Small intestine (tissue), 7 donors: Measurements from ENCODE around the gene CASKIN1. TPM values are rescaled to one million over a fixed set of nuclear protein-coding genes. Genes with fewer than 3 reads are reported as not detected.

ENCODE experiments used
- DNase-seq, 2 donors: peaks; one replicate each; pipeline versions ENCODE4 v3.0.0 to v3.0.0-alpha.2; 2013
- FAIRE-seq: peaks from 2 replicates; lab custom pipeline; 2012; peaks lifted over from hg19 to GRCh38; lab: Jason Lieb, UNC
- H3K27ac ChIP-seq, 3 donors: one replicate each; pipeline ENCODE4 v1.5.1; 2013; ENCODE audit warnings: low read length in 2 of 3, mild to moderate bottlenecking in 2 of 3, control low read depth in 1 of 3, inconsistent platforms in 1 of 3, low read depth in 1 of 3, moderate library complexity in 1 of 3
- H3K27me3 ChIP-seq, 3 donors: one replicate each; pipeline ENCODE4 v1.6.1; 2013; ENCODE audit warnings: low read length in 3 of 3, inconsistent platforms in 1 of 3; ENCODE audit not compliant: control insufficient read depth in 3 of 3, insufficient read depth in 3 of 3
- H3K36me3 ChIP-seq, 3 donors: one replicate each; pipeline ENCODE4 v1.6.1; 2013; ENCODE audit warnings: low read length in 3 of 3, inconsistent platforms in 1 of 3, low read depth in 1 of 3, mild to moderate bottlenecking in 1 of 3, moderate library complexity in 1 of 3; ENCODE audit not compliant: control insufficient read depth in 3 of 3, insufficient read depth in 2 of 3
- H3K4me1 ChIP-seq, 3 donors: one replicate each; pipeline ENCODE4 v1.6.1; 2013; ENCODE audit warnings: low read length in 2 of 3, inconsistent platforms in 1 of 3, low read depth in 1 of 3, mild to moderate bottlenecking in 1 of 3, moderate library complexity in 1 of 3; ENCODE audit not compliant: control insufficient read depth in 3 of 3, insufficient read depth in 2 of 3
- H3K4me3 ChIP-seq, 3 donors: one replicate each; pipeline ENCODE4 v1.5.1; 2013; ENCODE audit warnings: low read length in 3 of 3, control low read depth in 1 of 3, inconsistent platforms in 1 of 3, low read depth in 1 of 3, mild to moderate bottlenecking in 1 of 3, moderate library complexity in 1 of 3
- H3K9me3 ChIP-seq, 2 donors: one replicate each; pipeline ENCODE4 v1.6.1; 2013; ENCODE audit warnings: low read depth in 1 of 2, low read length in 1 of 2; ENCODE audit not compliant: control insufficient read depth in 2 of 2, insufficient read depth in 1 of 2
- WGBS, 3 donors: extraction: QIAGEN DNeasy Blood & Tissue Kit; methylation state at CpG; one replicate each; pipeline ENCODE4 v1.1.7; 2013; 5-methylcytosine and 5-hydroxymethylcytosine counted together
- polyA plus RNA-seq, 4 donors: library from polyadenylated mRNA; stranded (reverse) in 3 of 4; unstranded in 1 of 4; fragments of 200-250 nt in 3 of 4; fragments of 120-200 nt in 1 of 4; gene quantifications; one replicate each; pipeline versions ENCODE4 v1.2.1 to v1.2.3, GENCODE V29; 2013
- donor health status: healthy with polysubstance abuse.
- donor health status: control.
- donor health status: control.
- donor health status: Bipolar disorder and iron deficiency.
- donor health status: healthy.

CASKIN1 gene
- polyA plus RNA-seq, 4 donors, result 0.27 to 1.1 (median 0.51) TPM

GRCh38 chr16:2229632-2230250, 33.3 kb upstream of the CASKIN1 start:
- H3K36me3 ChIP-seq, result peaks cover 14 to 84% (median 17%) of the 10 kb centered on the region in 3 donors
- H3K4me1 ChIP-seq, result peaks cover 0 to under 1% (median 0%) of the 10 kb centered on the region in 3 donors
- DNase-seq (no peak), FAIRE-seq (no peak)
- H3K27ac ChIP-seq, result no peak overlapping the region
- WGBS, 3 donors, result 90 to 93% (median 91%) methylated on average over 19 to 23 of the region's 23 CpGs
- no peak overlapping the region for H3K4me3 ChIP-seq
- H3K9me3 ChIP-seq, result no peaks in the 10 kb centered on the region
- H3K27me3 ChIP-seq, result peaks cover 0 to under 1% (median 0%) of the 10 kb centered on the region in 3 donors

DNA sequence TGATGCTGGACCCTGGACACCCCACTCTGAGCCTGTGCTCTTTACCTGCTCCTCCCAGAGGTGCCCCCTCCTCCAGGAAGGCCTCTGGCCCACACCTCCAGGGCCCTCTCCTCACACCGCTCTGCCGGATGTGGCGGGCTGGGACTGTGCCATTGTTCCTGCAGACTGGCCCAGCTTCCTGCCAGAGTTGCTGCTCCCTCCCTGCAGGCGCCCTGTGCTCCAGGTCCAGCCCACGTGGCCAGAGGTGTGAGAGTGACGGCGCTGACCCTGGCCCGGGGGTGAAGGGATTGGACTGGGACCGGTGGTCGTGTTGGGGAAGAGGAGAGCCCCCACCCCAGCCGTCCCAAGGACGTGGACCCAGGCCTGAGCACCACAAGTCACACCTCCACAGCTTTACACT, 32.7 kb upstream of the CASKIN1 start:
- peaks cover 0 to 7% (median 2%) of the 10 kb centered on the region in 3 donors for H3K4me1 ChIP-seq
- DNase-seq (no peak), FAIRE-seq (no peak)
- H3K27me3 ChIP-seq, result no peaks in the 10 kb centered on the region
- H3K36me3 ChIP-seq, result peaks cover 14 to 78% (median 17%) of the 10 kb centered on the region in 3 donors
- no peak overlapping the region for H3K27ac ChIP-seq
- WGBS, 3 donors, result 84 to 91% (median 89%) methylated on average over 6 to 12 of the region's 12 CpGs
- no peaks in the 10 kb centered on the region for H3K9me3 ChIP-seq
- no peak overlapping the region for H3K4me3 ChIP-seq

DNA sequence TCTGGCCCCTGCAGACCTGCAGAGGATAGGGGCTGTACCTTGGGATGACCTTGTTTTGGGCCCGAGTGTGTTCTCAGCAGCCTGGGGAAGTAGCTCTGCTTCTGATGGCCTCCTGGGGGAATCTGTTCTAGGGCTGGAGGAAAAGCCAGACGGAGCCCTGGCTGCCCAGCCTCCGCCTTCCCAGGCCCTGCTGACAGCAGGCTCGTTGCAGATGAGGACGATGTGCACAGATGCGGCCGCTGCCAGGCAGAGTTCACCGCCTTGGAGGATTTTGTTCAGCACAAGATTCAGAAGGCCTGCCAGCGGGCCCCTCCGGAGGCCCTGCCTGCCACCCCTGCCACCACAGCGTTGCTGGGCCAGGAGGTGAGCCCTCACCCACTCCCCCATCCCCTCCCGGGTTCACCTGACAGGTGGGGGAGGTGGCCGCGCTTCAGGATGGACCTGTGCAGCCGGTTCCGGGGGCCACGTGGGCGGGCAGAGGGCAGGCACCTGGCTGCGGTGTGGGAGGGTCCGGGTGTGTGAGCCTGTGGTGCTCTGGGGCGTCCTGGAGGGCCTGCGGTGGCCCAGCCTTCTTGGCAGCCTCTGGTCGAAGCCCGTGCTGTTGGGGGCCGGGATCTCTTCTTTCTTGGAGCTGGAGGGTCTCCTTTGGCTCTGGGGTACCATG, 31.9 kb upstream of the CASKIN1 start:
- Histone ChIP-seq H3K4me1 (peaks cover 0 to 9% (median 2%) of the 10 kb centered on the region in 3 donors), H3K9me3 (no peaks in the 10 kb centered on the region), H3K27ac (no peak overlapping the region), H3K36me3 (peaks cover 8 to 72% (median 17%) of the 10 kb centered on the region in 3 donors), H3K4me3 (no peak overlapping the region), H3K27me3 (no peaks in the 10 kb centered on the region)
- WGBS, 3 donors, result 90 to 92% (median 90%) methylated on average over 21 to 25 of the region's 25 CpGs
- no peak for FAIRE-seq
- DNase-seq, result no peak

- FAIRE-seq (no peak), DNase-seq (no peak)
- Histone ChIP-seq H3K27ac (no peak overlapping the region), H3K4me1 (peaks cover 0 to 11% (median 2%) of the 10 kb centered on the region in 3 donors), H3K27me3 (no peaks in the 10 kb centered on the region), H3K9me3 (no peaks in the 10 kb centered on the region), H3K4me3 (no peak overlapping the region), H3K36me3 (peaks cover 6 to 59% (median 8%) of the 10 kb centered on the region in 3 donors)
- 90 to 94% (median 94%) methylated on average over 6 of the region's 6 CpGs for WGBS, 3 donors
Observed at GRCh38 chr16:2226918-2227317, 30.5 kb upstream of the CASKIN1 start.

- peaks cover 4 to 53% (median 8%) of the 10 kb centered on the region in 3 donors for H3K36me3 ChIP-seq
- H3K9me3 ChIP-seq, result no peaks in the 10 kb centered on the region
- FAIRE-seq (no peak), DNase-seq (no peak)
- no peak overlapping the region for H3K4me3 ChIP-seq
- H3K4me1 ChIP-seq, result peaks cover 0 to 11% (median 2%) of the 10 kb centered on the region in 3 donors
- H3K27me3 ChIP-seq, result no peaks in the 10 kb centered on the region
- WGBS, 3 donors, result 46 to 67% (median 54%) methylated on average over 9 of the region's 9 CpGs
- no peak overlapping the region for H3K27ac ChIP-seq
Observed at GRCh38 chr16:2226245-2226793, 29.9 kb upstream of the CASKIN1 start.

DNA sequence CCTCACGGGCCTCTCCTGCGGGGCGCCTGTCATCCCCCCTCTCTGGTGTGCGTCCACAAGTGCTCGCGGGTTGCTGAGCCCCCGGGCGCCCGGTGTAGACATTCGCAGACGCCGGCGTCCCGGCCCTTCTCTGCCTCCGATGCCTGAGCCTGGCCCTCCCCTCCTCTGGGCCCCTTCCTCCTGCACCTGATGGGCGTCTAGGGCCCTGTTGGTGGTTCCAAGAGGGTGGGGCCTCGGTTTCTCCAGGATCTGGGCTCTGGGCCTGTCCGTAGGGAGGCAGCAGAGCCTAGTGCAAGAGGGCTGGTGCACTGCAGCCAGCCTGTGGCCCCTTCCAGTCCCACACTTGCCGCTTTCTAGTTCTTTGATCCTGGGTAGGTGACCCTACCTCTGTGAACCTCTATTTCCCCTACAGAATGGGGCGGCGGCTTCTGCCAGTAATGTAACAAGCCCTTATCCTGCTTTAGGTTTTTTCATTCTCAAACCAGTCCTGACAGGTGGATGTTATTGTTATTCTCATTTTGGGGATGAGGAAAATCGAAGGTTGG, 27.6 kb upstream of the CASKIN1 start:
- FAIRE-seq (no peak), DNase-seq (peak; percentile 65 to 68)
- H3K27ac ChIP-seq, result peak overlapping the region; percentile 73 to 89 (median 87)

DNA sequence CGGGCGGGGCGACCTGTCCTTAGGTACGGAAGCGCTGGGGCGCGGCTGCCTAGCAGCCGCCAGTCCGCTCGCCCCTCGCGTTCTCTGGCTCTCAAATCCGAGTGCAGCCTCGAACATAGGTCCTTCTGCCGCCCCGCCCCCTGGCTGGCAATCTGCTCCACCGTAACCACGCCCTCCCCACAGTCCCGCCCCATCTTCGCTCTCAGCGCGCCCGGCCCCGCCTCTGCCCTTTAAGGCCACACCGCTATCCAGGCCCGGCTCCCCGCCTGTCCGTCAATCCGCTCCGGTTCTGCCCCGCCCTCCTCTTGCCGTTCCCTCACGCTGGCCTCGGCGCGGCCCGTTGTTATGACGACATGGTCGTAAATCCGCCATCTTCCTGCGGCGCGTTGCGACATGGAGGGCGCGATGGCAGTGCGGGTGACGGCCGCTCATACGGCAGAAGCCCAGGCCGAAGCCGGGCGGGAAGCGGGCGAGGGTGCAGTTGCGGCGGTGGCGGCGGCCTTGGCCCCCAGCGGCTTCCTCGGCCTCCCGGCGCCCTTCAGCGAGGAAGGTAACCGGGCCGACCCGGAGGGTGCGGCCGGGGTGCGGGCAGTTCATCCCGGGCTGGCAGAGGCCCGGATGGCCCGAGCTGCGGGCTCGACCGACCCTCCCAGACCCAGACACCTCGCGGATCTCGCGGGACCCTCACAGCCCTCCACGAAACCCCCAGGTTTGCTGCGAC, 27.0 kb upstream of the CASKIN1 start, which contains the start of gene E4F1:
TSS of gene E4F1 (plus strand) at position 371 of the 721 bp plus-strand sequence. CDS start at position 394, 23 bp downstream.
- DNase-seq (peak; percentile 99 to 100), FAIRE-seq (no peak)
- peaks cover 0 to 23% (median 0%) of the 10 kb centered on the region in 3 donors for H3K36me3 ChIP-seq
- H3K4me1 ChIP-seq, result peaks cover 0 to 11% (median 2%) of the 10 kb centered on the region in 3 donors
- 0 to 1% (median 0%) methylated on average over 68 to 82 of the region's 82 CpGs for WGBS, 3 donors
- H3K9me3 ChIP-seq, result no peaks in the 10 kb centered on the region
- H3K27me3 ChIP-seq, result no peaks in the 10 kb centered on the region
- H3K4me3 ChIP-seq, result peak within 1 kb of the TSS; percentile 83 to 99 (median 86)
- H3K27ac ChIP-seq, result peak within 1 kb of the TSS; percentile 73 to 89 (median 87)

More for the DNA sequence above, 27.6 kb upstream of the CASKIN1 start:
- H3K4me1 ChIP-seq, result peaks cover 0 to 11% (median 2%) of the 10 kb centered on the region in 3 donors
- 3 to 4% (median 4%) methylated on average over 18 to 22 of the region's 22 CpGs for WGBS, 3 donors
- peak overlapping the region; percentile 83 to 99 (median 86) for H3K4me3 ChIP-seq
- H3K36me3 ChIP-seq, result peaks cover 0 to 30% (median 3%) of the 10 kb centered on the region in 3 donors
- no peaks in the 10 kb centered on the region for H3K27me3 ChIP-seq
- no peaks in the 10 kb centered on the region for H3K9me3 ChIP-seq
